SIG-M5 treated with dmso at 0.1 percent for 504 hours (cell line): ENCODE measurements around the gene LTBP2.

Source experiments
- DNase-seq: peaks from one replicate; lab custom pipeline; 2025; ENCODE audit not compliant: unreplicated experiment; lab: John Stamatoyannopoulos, UW

The LTBP2 gene

DNA sequence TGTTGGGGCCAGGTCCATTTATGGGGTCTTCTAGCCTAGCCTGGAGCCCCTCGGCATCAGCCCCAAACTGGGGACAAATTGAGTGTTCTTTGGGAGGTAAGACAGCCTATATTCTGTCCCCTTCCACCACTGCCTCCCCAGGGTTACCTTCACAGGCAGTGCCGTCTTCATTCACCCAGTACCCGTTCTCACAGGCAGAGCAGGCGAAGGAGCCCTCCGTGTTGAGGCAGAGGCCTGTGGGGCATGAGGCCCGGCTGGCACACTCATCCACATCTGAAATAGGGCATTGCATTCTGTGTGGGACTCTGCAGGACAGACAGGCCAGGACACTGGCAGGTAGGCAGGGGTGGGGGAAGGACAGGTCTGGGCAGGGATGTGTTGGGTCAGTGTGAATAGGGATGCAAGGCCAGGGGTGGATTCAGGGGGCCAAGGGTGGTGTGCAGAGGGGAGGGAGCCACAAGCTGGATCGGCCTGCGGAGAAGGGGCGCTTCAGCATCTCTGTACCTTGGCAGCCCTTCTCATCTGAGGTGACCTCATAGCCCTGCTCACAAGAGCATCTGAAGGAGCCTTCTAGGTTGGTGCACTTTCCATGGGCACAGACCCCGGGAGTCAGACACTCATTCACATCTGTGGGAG lies 102.3 kb downstream of the LTBP2 start:
- DNase-seq, result no peak

DNA sequence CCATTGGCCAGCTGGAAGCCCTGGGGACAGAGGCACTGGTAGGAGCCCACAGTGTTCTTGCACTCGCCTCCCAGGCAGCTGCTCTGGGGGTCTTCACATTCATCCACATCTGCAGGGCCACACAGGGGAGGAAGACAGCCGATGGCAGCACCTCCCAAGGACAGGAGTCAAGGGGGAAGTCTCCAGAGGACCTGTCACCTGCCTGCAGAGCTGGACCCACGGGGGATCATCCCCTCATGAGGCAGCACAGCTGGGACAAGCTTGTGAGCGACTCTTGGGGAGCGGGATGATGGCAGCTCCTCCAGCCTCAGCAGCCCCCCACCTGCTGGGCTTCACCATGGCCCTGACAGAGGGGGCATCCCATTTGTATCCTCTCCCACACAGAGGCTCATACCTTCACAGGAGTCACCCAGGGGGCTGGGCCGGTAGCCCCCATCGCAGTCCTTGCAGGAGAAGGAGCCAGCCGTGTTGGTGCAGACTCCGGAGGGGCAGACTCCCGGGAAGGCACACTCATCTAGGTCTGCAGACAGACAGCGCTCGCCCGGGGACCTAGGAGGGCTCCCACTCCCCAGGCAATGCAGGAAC lies 103.1 kb downstream of the LTBP2 start:
- DNase-seq, result no peak

DNA sequence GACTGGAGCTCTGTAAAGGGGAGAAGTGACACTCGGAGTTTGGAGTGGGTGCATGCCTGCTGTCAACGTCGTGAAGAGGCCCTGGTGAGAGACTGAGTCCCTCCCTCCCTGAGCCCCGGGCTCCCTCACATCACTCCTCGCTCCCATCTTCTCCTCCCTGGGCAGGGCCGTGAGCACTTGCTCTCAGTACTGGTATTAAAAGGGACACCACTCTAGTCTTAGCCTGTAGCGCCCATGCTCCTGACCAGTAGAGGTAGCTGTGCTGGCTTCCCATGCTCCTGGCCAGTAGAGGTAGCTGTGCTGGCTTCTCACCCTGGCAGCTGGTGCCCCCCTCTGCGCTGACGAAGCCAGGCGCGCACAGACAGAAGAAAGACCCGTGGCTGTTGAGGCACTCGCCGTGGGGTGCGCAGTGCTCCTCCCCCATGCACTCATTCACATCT lies 103.7 kb downstream of the LTBP2 start:
- peak; percentile 29 for DNase-seq

DNA sequence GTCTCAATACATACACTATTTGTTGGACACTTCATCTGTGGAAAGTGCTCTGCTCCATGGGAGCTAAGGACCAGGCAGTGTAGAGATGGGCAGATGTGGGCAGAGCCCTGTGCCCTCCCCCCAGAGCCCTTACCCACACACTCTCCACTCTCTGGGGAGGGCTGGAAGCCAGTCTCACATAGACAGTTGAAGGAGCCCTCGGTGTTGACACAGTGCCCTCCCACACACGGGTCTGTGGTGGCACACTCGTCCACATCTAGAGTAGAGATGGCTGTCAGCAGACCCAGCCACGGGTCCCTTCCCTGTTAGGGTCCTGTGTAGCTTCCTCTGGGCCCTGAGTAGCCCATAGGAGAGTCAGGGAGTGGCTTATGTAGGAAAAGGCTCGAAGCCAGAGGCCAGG lies 104.2 kb downstream of the LTBP2 start:
- no peak for DNase-seq

DNA sequence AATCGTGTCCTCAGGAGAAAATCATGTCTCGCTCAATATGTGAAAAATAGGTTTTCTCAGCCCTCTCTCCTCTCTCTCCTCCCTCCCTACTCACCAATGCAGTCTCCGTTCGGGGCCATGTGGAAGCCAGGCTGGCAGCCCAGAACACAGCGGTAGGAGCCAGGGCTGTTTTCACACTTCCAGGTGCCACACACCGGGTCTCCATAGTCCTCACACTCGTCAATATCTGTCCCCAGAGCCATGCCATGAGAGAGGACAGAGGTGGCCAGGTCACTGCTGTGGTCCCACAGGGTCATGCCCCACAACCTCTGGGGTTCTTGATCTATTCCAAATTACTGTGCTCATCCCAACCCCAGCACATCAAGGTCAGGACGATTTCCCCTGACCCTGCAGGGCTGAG lies 105.0 kb downstream of the LTBP2 start:
- no peak for DNase-seq

DNA sequence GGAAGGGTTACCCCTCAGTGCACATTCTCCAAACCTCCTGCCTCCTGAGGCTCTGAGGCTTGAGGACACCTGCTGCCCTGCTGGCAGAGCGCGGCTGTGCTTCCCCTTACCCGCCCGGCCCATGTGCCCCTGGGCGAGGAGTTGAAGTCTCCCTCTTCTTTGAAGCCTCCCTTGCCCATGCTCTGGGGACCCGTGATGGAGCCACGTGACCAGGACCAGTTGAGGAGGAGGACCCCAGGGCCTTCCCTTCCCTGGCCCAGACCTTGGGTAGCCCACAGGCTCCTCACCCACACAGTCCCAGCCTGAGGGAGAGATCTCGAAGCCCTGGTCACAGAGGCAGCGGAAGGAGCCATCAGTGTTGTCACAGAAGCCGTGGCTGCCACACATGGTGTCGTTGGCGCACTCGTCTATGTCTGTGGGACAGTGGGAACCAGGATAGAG lies 105.6 kb downstream of the LTBP2 start:
- no peak for DNase-seq

DNA sequence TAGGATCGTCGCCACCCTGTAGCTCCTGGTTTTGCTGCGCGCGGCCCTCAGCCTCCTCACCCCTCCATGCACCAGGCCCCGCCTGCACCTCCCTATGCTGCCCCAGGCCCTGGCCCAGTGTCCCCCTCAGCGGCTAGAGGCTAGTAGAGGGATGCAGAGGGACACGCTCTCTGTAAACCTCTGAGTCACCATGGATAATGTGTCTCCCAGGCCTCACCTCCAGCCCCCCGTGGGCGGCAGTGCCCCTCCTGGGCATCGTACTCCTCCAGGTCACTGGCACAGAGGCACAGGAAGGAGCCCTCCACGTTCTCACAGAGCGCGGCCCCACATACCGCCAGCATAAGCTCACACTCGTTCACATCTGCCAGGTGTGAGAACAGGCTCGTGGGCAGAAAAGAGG lies 106.2 kb downstream of the LTBP2 start:
- DNase-seq, result no peak

DNA sequence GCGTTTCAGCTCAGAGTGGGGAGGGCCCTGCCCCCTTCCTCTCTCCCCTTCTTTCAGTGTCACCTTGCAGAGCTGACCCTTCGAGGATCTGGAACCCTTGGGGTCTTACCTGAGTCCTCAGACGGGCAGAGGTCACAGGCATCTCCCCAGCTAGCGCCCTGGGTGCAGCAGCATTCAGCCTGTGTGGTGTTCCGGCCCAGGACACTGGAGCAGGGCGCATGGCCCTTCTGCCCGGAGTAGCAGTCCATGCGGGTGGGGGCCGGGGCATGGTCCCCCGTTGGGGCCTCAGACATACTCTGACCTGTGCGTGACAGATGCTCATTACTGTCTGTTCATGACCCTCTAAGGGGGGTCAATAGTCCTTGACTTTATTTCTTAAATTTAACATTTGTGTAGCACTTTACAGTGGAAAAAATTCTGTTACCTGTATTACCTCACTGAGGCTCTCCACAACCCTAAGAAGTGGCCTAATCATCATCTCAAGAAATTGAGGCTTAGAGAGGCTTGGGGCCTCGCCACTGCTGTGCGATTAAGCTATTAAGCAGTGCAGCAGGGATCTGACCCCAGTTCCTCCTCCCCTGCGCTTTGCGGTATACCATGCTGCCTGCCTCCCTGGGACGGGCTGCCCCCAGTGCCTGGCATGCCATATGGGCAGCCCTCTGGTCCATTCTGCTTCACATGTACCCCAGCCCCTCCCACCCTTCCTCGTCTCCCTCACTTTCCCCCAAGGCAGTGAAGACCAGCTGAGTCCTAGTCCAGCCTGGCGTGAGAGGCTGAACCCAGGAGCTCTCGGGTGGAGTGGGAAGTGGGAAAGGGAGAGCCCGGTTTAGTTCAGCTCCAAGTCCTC lies 106.9 kb downstream of the LTBP2 start:
- DNase-seq, result no peak

DNA sequence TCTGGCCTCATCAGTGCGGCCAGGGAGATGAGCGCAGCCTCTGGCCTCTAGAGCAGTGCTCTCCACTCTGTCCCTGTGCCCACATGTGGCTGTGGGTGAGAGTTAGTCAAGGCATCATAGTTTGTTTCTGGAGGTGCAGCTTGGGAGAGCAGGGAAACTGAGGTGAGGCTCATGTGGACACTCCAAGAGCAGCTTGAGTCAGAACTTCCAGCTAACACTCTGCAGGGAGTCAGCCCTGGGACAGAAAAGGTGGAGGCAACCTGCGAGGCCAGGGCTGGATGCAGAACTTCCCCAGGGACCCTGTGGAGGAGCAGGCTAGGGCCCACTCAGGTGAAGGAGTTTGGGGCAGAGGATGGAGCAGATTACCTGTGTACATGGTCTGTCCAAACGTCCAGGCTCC lies 107.6 kb downstream of the LTBP2 start:
- no peak for DNase-seq

DNA sequence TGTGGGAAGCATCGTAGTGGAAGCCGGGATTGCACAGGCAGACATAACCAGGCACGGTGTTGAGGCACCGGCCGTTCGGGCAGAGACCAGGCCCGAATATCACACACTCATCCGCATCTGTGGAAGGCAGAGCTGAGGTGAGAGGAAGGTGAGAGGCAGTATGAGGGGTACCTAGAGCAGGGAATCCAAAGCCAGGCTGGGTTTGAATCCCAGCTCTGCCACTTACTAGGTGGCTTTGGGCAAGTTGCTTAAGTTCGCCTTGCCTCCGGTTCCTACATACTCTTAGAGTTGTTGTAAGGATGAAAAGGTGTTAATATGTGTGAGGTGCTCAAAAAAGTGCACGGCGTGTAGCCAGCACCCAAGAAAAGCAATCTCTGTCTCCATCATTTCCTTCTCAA lies 108.1 kb downstream of the LTBP2 start:
- DNase-seq, result no peak

DNA sequence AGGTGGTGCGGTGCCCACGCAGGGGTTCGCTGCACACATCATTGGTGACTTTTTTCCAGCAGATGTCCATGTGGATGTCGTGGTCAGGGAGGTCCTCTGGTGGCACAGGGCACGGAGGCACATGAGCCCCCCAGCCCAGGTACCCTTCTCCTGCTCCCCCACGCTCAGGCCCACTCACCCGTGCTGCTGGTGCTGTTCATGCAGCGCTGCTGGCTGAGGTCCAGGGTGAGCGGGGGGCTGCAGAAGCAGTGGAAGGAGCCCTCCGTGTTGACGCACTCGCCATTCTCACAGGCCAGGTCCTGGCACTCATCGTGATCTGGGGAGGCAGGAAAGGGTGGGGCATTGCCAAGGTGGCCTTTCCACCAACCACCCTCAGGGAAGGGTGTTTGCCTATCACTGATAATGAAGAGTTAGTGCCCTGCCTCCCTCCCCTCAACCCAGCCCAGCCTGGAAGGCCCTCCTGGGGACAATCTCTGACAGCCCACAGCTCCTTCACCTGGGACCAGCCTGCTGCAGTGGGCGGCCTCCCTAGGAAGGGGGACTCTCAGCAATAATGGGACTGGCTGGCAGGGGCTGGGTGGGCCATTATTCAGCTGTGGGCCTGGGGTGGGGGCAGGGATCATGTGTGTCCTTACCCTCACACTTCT lies 108.6 kb downstream of the LTBP2 start:
- DNase-seq, result no peak

DNA sequence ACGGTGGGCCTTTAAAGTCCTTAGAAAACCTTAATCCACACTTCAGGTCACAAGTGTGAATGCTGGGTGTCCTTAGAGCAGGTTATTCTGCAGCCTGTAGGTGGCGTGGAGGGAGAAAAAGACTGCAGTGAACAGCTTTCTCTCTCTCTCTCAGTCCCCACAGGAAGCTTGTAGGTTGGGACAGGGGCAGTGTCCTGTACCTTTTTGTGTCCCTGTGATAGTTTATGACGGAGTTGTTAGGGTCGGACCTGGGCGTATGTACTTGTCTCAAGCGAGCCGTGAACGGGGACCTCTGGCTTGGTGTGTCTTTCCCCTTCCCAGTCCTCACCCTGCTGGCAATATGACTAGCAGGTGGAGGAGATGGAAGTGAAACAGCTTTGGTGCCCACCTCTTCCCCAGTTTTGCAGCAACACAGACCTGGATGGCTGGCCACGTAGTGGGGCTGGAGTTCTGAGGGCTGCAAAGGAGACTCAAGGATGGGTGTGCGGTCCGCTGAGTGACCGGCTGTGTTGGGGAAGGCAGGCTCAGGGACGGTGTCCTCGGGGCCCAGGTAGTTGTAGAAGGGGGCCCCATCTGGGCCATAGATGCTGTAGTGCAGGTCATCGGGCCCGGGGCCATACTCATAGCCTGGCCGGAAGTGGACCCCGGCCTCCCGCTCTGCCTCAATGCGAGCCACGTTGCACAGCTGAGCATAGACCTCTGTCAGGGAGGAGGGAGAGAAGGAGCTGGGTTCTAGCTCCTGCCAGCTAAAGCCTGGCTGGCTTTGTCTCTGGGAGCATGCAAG lies 109.6 kb downstream of the LTBP2 start:
- peak; percentile 45 for DNase-seq

DNA sequence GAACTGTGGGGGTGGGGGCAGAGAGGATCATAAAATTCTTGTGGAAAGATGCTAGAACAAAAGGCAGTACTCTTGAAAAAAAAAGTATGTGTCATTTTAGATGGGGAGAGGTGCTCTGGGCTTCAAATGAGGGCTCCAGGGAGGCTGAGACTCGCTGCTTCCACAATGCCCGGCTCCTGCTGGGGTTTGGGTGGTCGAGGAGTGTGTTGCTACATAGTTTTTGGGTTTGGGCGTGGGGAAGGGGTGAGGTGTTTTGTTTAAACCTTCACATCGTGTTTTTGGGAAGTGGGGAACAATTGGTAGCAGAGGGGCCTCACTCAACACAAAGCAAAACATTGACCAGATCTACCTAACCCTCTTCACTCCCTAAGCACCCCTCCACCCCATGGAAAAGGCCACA lies 110.3 kb downstream of the LTBP2 start:
- no peak for DNase-seq

DNA sequence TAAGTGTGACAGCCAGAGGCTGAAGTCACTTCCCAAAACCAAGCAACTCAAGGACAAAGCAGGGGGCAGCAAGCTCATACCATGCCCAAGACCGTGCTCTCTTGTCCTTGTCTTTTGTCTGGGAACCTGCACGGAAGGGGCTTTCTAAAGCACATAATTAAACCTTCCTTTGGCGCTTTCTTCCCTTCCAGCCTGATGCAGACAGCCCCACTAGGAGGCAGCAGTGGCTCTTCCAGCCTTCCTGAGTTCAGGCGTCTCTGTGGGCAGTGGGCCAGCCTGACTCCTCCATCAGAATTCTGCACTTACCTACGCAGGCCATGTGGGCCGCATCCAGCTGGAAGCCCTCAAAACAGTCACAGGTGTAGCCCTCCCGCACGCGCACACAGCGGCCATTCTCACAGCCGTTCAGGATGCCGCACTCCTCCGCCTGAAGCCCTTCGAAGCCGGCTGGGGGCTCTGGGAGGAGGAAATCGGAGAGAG lies 110.9 kb downstream of the LTBP2 start:
- DNase-seq, result no peak

DNA sequence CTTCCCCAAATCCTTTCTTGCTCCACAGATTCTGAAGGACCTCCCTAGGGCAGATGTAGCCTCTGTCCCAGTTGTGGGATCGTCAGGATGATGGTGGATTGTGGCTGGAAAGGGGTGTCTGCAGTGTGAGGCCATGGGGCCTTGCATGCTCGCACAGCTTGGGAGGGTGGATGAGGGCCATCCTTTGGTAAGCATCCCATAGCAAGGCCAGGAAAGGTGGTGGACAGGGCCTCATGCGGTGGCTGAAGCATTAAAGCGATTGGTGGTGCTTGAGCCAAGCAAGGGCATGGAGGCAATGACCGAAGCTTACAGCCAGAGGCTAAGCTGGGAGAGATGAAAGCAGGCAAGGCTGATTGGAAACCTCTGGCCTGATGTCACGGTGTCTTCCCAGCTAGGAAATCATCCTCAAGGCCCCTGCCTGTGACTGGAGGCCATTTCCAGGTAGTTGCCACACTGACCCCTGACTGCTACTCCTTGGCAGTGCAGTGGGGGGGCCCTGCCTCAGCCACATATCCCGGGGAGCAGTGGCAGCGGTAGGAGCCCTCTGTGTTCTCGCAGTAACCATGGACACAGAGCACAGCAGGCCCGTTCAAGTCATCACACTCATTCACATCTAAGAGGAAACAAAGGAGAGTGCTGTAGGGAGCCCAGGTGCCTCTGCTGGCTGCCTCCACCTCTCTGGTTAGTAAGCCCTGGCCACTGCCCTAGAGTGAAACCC lies 111.5 kb downstream of the LTBP2 start:
- DNase-seq, result no peak

DNA sequence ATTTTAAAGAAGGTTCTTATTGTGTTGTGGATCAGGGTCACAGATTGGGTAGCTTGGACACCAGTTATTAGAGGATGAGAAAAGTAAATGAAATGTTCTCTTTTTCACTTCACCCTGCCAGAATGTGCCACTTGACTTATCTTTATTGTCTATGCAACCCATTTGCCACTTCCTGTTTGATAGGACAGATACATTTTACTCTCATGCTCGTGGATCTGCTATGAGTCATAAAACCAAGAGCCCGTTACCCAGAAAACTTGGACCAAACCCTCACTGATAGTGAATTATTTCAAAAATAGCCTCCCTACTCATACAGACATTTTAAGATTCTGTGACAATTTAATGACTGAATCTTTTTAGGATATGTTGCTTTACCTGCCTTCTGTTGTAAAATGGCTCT lies 116.7 kb downstream of the LTBP2 start:
- DNase-seq, result no peak

DNA sequence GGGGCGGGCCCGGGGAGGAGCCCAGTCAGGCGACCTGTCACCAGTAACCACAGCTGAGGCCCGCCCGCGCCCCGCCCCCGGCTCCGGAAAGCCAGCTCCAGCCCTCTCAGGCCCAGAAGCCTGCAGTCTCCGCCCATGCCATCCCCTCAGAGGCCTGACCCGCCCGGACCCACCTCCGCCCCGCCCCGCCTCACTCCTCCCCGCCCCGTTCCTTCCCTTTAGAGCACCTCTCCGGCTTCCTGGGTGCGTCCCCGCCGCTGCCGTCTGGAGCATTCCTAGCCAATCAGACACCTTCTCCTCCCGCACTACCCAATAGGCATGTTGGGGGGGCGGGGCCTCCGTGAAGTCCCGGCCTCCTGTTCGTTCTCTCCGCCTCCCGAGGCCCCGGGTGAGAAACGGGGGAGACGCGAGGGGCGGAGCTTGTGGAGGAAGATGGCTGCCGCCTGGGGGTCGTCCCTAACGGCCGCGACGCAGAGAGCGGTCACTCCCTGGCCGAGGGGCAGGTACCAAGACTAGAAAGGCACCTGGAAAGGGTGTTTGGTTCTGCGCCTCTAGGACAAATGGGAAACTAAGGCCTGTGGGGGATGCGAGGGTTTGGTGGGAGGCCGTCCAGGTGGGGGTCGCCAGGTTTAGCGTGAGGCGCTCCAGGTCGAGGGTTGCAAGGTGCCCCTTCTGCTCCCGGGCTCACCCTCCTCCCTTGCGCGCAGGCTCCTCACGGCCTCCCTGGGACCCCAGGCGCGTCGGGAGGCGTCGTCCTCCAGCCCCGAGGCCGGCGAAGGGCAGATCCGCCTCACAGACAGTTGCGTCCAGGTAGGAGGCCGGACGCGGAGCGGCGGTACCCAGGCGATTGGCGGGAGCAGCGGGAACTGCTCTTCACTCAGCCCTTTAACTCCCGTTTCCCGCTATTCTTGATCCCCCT lies 118.4 kb downstream of the LTBP2 start, which contains the start of gene ISCA2:
Gene ISCA2 (plus strand): TSS at position 423 of the 919 bp plus-strand sequence. CDS start 10 bp downstream, at position 433.
- peak; percentile 99 for DNase-seq

DNA sequence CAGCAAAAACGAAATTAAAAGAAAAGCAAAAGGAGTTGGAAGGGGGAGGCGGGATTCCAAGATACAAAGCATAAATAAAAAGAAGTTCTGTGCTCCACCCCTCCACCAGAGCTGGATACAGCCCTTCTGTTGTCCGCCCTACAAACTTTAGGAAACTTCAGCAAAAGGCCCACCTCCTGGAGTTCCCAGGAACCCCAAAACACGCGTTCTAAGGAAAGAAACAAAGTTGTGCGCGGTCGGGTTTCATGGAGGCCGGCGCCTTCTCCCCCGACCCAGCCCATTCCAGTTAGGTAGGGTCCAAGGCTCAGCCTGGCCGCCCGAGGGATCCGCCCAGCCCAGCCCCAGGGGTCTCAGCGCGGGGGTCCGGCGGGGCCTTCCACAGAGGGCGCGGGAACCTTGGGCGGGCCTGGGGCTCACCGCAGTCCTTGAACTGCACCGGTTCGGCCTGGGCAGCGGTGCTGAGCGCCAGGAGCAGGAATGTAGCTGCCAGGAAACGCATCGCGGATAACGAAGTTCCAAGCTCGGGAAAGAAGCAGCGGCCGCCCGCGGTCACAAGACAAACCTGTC lies 119.2 kb downstream of the LTBP2 start, which contains the start of gene NPC2:
Gene NPC2 (minus strand): TSS at position 530 of the 567 bp plus-strand sequence. CDS start 31 bp downstream, at position 499.
- no peak for DNase-seq
